Measurements from ENCODE around the gene CD55.

The CD55 gene

GRCh38 chr1:207331354-207332313 is 10.2 kb downstream of the CD55 start:
- DNase-seq, result no peak

GRCh38 chr1:207333009-207333600 is 11.6 kb downstream of the CD55 start:
- DNase-seq, result no peak

GRCh38 chr1:207333620-207334019 is 12.1 kb downstream of the CD55 start:
- DNase-seq, result no peak

GRCh38 chr1:207334337-207334736 is 12.9 kb downstream of the CD55 start:
- no peak for DNase-seq

GRCh38 chr1:207335138-207335537 is 13.7 kb downstream of the CD55 start:
- DNase-seq, result no peak

- DNase-seq, result no peak
Observed at GRCh38 chr1:207335695-207336363, 14.4 kb downstream of the CD55 start.

- DNase-seq, result peak; percentile 65
Observed at GRCh38 chr1:207336559-207337467, 15.3 kb downstream of the CD55 start.

- no peak for DNase-seq
Observed at GRCh38 chr1:207342332-207342731, 20.9 kb downstream of the CD55 start.

- no peak for DNase-seq
Observed at GRCh38 chr1:207343675-207344074, 22.2 kb downstream of the CD55 start.

- no peak for DNase-seq
Observed at GRCh38 chr1:207344221-207344620, 22.7 kb downstream of the CD55 start.

GRCh38 chr1:207345644-207346477 is 24.4 kb downstream of the CD55 start:
- no peak for DNase-seq

GRCh38 chr1:207346513-207346912 is 25.0 kb downstream of the CD55 start:
- DNase-seq, result no peak

GRCh38 chr1:207349979-207350378 is 28.5 kb downstream of the CD55 start:
- DNase-seq, result no peak

GRCh38 chr1:207352554-207352953 is 31.1 kb downstream of the CD55 start:
- DNase-seq, result no peak

GRCh38 chr1:207355060-207355459 is 33.6 kb downstream of the CD55 start:
- no peak for DNase-seq

GRCh38 chr1:207355513-207356295 is 34.2 kb downstream of the CD55 start:
- no peak for DNase-seq

GRCh38 chr1:207361029-207361428 is 39.6 kb downstream of the CD55 start:
- no peak for DNase-seq

GRCh38 chr1:207361889-207362288 is 40.4 kb downstream of the CD55 start:
- no peak for DNase-seq

GRCh38 chr1:207362962-207363860 is 41.7 kb downstream of the CD55 start:
- no peak for DNase-seq

- DNase-seq, result no peak
Observed at GRCh38 chr1:207363871-207364270, 42.4 kb downstream of the CD55 start.

All from NCI-H774 (cell line).